Activated naive CD8-positive, alpha-beta T cell treated with anti-CD3 and anti-CD28 coated beads for 36 hours (primary cell): ENCODE results near the gene CACNA1I. TPM values are rescaled to one million over a fixed set of nuclear protein-coding genes. Genes with fewer than 3 reads are reported as not detected.

Experiments used
- DNase-seq: peaks from one replicate; pipeline ENCODE4 v3.0.0; 2021
- H3K27ac Mint-ChIP-seq: one replicate; pipeline ENCODE4 v1.8.0; 2022; ENCODE audit warnings: mild to moderate bottlenecking, moderate library complexity, mixed read lengths
- H3K27me3 Mint-ChIP-seq: one replicate; pipeline ENCODE4 v1.8.0; 2022; ENCODE audit warnings: mild to moderate bottlenecking, mixed read lengths
- H3K36me3 Mint-ChIP-seq: one replicate; pipeline ENCODE4 v1.8.0; 2021; ENCODE audit warnings: mild to moderate bottlenecking, mixed read lengths
- H3K4me1 Mint-ChIP-seq: one replicate; pipeline ENCODE4 v1.8.0; 2021; ENCODE audit warnings: mixed read lengths
- H3K4me3 Mint-ChIP-seq: one replicate; pipeline ENCODE4 v1.8.0; 2022; ENCODE audit warnings: mild to moderate bottlenecking, moderate library complexity, mixed read lengths
- H3K9me3 Mint-ChIP-seq: one replicate; pipeline ENCODE4 v1.8.0; 2022; ENCODE audit warnings: mixed read lengths
- total RNA-seq, 2 experiments: library from RNA; stranded (reverse); gene quantifications; one replicate each; pipeline ENCODE4 v1.2.3, GENCODE V29; 2021

CACNA1I gene
- total RNA-seq, 2 experiments from 2014 or later, result 0.26 to 0.27 TPM

DNA sequence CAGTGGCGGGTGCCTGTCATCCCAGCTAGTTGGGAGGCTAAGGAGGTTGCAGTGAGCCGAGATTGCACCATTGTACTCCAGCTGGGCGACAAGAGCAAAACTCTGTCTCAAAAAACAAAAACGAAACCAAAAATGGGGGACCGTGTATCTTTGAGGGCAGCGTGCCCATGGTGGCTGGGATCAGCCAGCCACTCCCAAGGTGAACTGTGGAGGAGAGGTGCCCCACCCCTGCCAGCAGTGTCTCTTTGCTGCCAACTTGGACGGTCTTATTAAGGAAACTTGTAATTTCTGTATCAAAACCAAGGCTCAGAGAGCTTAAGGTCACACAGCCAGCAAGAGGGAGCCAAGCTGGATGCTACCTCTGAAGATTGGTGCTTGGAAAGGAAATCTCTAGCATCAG is 147.7 kb downstream of the CACNA1I start:
- Mint-ChIP-seq H3K9me3 (no peaks in the 10 kb centered on the region), H3K4me1 (peaks cover 3% of the 10 kb centered on the region), H3K27me3 (peaks cover 6% of the 10 kb centered on the region), H3K36me3 (no peaks in the 10 kb centered on the region), H3K27ac (no peak overlapping the region), H3K4me3 (no peak overlapping the region)
- DNase-seq, result no peak

DNA sequence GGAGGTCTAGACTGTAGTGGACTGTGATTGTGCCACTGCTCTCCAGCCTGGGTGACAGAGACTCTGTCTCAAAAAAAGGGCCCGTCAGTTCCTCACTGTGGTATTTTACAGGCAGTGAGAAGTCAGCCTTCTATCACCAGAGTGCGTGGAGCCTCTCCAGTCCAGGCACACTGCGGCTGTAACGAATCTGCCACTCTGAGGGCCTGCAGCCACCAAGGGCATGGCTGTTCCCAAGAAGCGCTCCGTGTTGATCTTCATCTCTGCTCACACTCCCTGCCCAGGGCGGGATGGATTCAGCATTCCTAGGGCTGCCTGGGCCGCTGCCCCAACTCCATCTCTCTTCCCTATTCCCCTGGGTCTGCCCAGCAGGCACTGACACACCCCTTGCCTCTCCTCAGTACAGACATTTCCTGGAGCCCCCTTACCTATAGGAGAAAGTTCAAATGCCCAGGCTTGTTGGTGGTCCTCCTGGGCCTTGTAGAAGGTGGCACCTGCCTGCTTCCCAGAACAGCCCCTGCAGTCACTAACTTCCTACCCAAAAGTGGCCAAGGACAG is 148.4 kb downstream of the CACNA1I start:
- no peak overlapping the region for H3K4me3 Mint-ChIP-seq
- peaks cover 3% of the 10 kb centered on the region for H3K4me1 Mint-ChIP-seq
- H3K27me3 Mint-ChIP-seq, result peaks cover 6% of the 10 kb centered on the region
- no peak for DNase-seq
- H3K27ac Mint-ChIP-seq, result no peak overlapping the region
- no peaks in the 10 kb centered on the region for H3K36me3 Mint-ChIP-seq
- H3K9me3 Mint-ChIP-seq, result no peaks in the 10 kb centered on the region

DNA sequence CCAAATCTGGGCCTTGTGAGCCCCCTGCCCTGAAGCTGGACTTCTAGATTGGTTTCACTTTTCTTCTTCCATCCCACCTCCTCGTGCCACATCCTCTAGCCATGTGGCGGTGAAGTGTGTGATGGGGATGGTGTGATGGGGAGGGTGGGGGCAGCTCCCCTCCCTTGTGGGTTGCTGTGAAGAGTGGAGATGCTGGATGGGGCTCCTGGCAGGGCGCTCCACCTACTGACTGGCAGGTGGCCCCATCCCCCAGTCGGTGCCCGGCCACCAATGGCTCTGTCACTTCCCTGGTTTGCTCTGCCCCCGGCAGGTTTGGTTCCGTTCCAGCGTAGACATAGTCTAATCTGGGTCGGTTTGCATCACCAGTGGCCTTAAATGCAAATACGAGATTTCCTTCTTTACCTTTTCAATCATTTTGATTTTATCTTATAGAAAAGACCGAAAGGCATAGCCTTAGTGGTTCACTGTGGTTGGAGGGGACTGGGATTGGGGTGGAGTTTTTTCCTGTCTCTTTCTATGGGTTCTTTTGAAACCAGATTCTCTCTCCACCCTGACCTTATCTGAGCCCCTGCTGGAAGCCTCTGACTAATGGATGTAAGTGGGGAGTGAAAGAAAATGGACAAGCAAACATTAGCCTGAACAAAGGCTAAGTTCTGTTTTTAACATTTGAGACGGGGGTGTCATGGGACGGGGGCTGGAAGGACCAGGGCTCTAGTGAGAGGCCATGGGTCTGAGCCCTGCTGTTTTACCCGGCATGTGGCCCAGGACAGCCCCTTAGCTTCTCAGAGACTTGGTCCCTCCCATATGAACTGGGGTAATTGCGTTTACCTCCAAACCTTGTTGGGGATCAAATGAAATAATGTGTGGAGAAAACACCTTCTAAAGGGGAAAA is 149.3 kb downstream of the CACNA1I start:
- peaks cover 2% of the 10 kb centered on the region for H3K36me3 Mint-ChIP-seq
- H3K9me3 Mint-ChIP-seq, result no peaks in the 10 kb centered on the region
- no peak for DNase-seq
- peaks cover 3% of the 10 kb centered on the region for H3K4me1 Mint-ChIP-seq
- H3K4me3 Mint-ChIP-seq, result no peak overlapping the region
- H3K27ac Mint-ChIP-seq, result no peak overlapping the region
- H3K27me3 Mint-ChIP-seq, result peaks cover 6% of the 10 kb centered on the region

DNA sequence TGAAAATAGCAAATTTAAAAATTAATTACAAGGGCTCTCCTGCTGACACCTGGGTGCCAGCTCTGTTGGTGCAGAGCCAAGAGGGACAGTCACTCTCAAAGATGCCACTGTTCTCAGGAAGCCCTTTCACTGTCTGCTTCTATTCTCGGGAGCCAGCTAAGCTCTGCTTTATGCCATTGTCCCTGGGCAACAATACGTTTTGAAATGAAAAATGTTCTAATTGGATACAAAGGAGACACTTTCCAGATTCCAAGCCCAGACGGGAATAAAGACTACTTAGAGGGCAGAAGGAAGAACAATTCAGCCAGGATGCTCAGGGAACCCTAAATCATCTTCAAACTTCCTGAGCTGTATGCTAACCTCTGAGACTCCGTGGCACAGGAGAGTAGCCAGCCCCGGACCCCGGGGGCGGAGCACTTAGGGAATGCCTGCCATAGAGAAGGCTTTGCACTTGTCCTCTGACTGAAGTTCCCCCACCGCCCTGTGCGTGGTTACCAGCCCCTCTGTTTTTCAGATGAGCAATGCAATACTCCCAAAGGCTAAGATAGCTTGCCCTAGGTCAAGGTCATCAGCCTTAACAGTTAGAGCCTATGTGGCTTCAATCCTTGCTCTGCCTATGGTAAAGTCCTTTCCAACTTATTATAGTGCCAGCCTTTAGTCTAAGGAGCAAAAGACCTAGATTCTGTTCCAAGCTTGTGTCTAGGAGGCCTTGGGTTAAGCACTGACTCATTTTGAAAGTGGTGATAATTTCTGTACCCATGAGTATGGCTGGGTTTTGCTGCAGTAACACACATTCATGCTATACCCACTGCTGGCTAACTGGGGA is 150.9 kb downstream of the CACNA1I start:
- peaks cover 3% of the 10 kb centered on the region for H3K4me1 Mint-ChIP-seq
- no peaks in the 10 kb centered on the region for H3K9me3 Mint-ChIP-seq
- H3K27me3 Mint-ChIP-seq, result peaks cover 6% of the 10 kb centered on the region
- no peak overlapping the region for H3K4me3 Mint-ChIP-seq
- DNase-seq, result no peak
- peaks cover 2% of the 10 kb centered on the region for H3K36me3 Mint-ChIP-seq
- no peak overlapping the region for H3K27ac Mint-ChIP-seq

DNA sequence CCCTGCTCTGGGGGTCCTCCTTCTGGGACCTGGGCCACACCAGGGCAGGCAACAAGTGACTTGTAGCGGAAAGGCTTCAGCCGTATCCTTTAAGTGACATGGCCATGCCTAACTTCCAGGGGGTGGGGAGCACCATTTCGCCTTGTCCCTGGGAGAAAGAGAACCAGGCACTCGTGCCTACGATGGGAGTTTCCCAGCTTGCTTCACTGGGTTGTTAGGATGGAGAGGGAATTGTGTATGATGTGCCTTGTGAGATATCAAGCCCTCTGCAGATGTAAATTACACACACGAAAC is 151.4 kb downstream of the CACNA1I start:
- DNase-seq, result no peak
- Mint-ChIP-seq H3K4me3 (no peak overlapping the region), H3K27ac (no peak overlapping the region), H3K36me3 (peaks cover 2% of the 10 kb centered on the region), H3K27me3 (peaks cover 6% of the 10 kb centered on the region), H3K9me3 (no peaks in the 10 kb centered on the region), H3K4me1 (peaks cover 3% of the 10 kb centered on the region)

DNA sequence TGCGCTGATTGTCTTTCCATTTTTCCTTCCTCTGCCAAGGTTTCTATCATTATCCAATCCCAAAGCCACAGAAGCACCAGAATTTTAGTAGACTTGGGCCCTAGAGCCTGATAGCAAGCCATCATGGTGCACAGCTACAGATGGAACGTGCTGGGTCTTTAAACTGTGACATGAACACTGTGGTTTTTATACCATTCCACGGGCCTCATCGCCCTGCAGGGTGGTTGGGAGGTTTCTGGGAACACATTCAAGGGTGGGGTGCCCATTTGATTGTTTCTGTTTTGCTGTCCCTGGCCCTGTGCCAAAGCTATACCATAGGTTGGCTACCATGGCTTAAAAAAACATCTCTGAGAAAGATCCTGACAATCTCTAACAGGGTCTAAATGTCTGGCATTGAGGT is 151.9 kb downstream of the CACNA1I start:
- H3K27ac Mint-ChIP-seq, result no peak overlapping the region
- H3K4me1 Mint-ChIP-seq, result peaks cover 3% of the 10 kb centered on the region

DNA sequence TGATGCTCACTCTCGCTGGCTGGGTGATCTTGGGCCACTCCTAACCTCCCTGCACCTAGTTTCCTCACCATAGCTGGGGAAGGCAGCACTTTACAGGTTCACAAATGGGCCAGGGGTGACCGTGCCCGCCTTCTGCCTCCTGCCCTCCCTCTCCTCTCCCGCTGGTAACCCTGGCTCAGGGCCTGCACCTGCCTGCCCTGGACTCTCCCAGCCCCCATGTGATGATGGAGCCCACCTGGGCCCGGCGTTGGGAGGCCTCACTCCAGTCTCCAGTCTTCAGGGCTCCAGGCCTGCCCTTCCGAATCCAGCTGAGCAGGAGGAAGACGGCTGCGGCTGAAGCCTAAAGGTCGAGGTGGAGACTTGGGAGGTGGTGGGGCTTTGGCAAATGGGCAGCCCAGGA is 152.9 kb downstream of the CACNA1I start:
- no peak overlapping the region for H3K27ac Mint-ChIP-seq

More for the DNA sequence above, 151.9 kb downstream of the CACNA1I start:
- H3K4me3 Mint-ChIP-seq, result no peak overlapping the region
- H3K9me3 Mint-ChIP-seq, result no peaks in the 10 kb centered on the region
- peaks cover 6% of the 10 kb centered on the region for H3K27me3 Mint-ChIP-seq
- H3K36me3 Mint-ChIP-seq, result peaks cover 2% of the 10 kb centered on the region
- DNase-seq, result no peak

DNA sequence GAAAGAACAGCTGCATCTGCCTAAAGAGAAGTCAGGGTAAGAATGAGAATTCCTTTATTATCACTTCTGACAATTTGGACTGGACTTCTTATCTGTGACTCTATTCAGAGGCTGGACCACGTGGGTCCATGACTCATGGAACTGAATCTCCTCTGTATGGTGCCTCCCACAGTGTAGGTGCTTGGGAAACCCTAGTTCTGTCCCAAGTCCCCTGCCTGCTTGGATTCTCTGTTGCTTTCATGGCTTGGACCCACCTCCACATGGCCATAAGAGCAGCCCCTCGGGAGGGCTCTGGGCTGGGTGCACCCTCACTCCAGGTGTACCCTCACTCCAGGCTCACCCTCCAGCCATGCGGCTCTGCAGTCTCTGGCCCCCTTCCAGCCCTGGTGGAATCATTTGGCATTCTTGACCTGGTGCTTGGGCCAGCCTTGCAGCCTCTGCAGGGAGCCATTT is 153.4 kb downstream of the CACNA1I start:
- H3K4me1 Mint-ChIP-seq, result peaks cover 3% of the 10 kb centered on the region
- H3K27ac Mint-ChIP-seq, result no peak overlapping the region
- H3K4me3 Mint-ChIP-seq, result no peak overlapping the region
- H3K36me3 Mint-ChIP-seq, result peaks cover 2% of the 10 kb centered on the region
- H3K9me3 Mint-ChIP-seq, result no peaks in the 10 kb centered on the region
- no peak for DNase-seq
- peaks cover 10% of the 10 kb centered on the region for H3K27me3 Mint-ChIP-seq

More for the DNA sequence above, 152.9 kb downstream of the CACNA1I start:
- Mint-ChIP-seq H3K4me3 (no peak overlapping the region), H3K9me3 (no peaks in the 10 kb centered on the region), H3K27me3 (peaks cover 10% of the 10 kb centered on the region), H3K36me3 (peaks cover 2% of the 10 kb centered on the region), H3K4me1 (peaks cover 3% of the 10 kb centered on the region)
- no peak for DNase-seq

DNA sequence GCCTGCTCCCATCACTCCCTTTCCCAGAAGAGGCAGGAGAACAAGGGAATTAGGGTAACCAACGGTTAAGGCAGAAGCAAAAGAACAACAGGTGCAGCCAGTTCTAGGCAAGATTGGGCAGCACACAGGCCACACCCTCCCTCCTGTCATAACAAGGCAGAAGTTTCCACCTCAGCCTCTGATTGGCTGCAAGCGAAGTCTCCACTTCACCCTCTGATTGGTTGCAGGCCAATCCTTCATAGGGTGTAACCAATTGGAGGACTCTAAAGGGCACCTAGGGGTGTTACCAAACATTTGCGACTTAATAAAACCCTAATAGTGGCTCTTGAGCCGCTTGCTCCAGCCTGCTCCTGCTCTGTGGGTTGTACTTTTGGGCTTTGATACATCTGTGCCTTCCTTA is 153.8 kb downstream of the CACNA1I start:
- Mint-ChIP-seq H3K4me3 (no peak overlapping the region), H3K4me1 (peaks cover 3% of the 10 kb centered on the region), H3K9me3 (no peaks in the 10 kb centered on the region), H3K27ac (no peak overlapping the region), H3K36me3 (peaks cover 2% of the 10 kb centered on the region), H3K27me3 (peaks cover 10% of the 10 kb centered on the region)
- no peak for DNase-seq

DNA sequence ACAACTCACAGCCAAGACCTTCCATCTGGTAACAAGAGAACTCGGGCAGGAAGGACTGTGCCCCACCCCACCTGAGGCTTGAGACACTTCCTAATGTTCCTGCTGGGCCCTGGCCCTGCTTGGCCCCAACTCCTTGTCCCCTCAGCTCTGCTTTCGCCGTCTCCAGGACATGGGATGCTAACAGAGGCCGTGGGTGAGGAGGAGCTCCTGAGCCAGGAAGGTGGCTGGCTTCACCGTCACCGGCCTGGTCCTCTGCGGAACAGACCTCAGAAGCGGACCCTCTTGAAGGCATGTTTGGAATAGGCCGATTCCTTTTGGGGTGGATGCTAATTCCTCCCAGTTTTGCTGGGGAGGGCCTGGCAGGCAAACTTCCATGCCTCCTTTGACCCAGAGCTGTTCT is 154.3 kb downstream of the CACNA1I start:
- no peak overlapping the region for H3K27ac Mint-ChIP-seq
- H3K9me3 Mint-ChIP-seq, result no peaks in the 10 kb centered on the region
- peaks cover 2% of the 10 kb centered on the region for H3K36me3 Mint-ChIP-seq
- no peak overlapping the region for H3K4me3 Mint-ChIP-seq
- peaks cover 10% of the 10 kb centered on the region for H3K27me3 Mint-ChIP-seq
- no peak for DNase-seq
- peaks cover 3% of the 10 kb centered on the region for H3K4me1 Mint-ChIP-seq

DNA sequence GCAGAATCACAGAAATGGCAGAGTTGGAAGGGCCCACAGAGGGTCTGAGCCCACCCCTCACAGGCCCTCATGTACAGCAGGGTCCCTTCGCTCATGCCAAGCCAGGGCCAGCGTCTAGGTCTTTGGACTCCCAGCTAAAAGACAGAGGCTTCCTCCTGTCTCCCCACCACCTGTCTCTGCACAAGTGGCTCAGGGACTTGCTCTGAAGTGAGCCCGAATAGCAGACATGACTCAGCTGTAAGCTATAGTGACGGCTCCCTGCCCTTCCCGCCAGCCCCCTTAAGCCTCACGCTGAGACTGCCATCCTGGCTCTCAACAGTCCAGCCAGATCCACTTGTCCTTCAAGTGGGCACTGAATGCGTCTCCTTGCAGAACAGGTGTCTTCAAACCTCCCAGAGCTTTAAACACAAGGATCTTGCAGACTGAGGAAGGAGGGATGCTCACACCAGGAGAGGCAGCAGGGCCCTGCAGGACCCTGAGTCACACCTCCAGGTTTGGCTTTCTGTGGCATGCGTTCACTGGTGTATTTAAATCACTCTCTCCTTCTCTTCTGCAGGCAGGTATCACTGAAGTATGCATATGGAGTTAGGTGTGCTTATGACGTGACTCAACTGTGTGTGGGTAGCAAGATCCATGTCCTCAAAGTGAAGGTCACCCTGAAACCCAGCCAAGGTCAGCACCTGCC is 154.9 kb downstream of the CACNA1I start:
- Mint-ChIP-seq H3K27ac (no peak overlapping the region), H3K27me3 (peaks cover 7% of the 10 kb centered on the region), H3K9me3 (no peaks in the 10 kb centered on the region), H3K4me3 (no peak overlapping the region), H3K4me1 (peaks cover 3% of the 10 kb centered on the region), H3K36me3 (peaks cover 2% of the 10 kb centered on the region)
- no peak for DNase-seq

DNA sequence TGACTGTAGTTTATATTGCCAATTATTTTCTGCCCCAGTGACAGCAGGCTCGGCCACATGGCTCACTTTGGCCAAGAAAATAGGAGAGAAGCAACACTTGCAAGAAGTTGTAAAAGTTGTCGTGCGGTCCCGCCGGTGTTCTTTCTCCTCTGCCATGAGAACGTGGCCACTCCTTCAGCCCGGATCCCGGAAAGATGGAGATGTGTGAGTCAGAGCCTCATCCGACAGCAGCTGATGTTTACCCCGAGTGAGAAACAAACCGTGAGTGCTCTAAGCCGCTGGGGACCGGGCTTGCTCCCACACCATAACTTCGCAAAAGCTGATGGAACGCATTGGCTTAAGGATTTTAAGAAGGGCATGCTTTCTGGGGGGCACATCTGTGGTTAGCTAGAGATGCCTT is 157.0 kb downstream of the CACNA1I start:
- DNase-seq, result no peak

DNA sequence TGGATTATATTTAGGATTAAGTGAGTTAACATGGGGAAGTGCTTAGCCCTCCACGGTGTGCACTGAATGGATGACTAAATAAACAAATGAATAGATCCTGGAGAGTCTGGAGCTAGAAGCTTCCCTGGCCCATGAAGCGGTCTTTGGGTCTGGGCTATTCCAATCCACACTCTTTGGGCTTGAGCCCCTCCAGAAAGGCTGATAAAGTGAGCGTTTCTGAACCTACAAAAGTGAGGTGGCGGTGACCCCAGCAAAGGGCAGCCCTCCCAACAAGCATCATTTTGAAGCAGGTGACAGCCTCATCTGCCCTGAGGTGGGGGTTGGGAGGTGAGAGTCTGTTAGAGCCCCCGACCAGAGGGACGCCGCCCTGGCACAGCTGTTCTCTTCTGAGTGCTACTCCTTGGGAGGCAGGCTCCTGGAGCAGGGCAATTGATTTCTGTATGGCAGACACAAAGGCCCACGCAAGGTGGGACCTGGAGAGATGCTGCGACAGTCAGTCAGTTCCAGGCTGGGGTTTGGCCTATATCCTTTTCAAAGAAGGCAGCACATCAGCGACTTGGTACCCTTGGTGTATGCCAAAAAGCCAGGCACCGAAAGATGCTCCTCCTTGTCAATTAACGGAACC is 157.8 kb downstream of the CACNA1I start:
- Mint-ChIP-seq H3K9me3 (no peaks in the 10 kb centered on the region), H3K27me3 (peaks cover 4% of the 10 kb centered on the region), H3K27ac (no peak overlapping the region), H3K4me1 (no peaks in the 10 kb centered on the region), H3K4me3 (no peak overlapping the region), H3K36me3 (peaks cover 2% of the 10 kb centered on the region)
- no peak for DNase-seq

More for the DNA sequence above, 157.0 kb downstream of the CACNA1I start:
- Mint-ChIP-seq H3K9me3 (no peaks in the 10 kb centered on the region), H3K4me3 (no peak overlapping the region), H3K36me3 (peaks cover 2% of the 10 kb centered on the region), H3K27me3 (peaks cover 4% of the 10 kb centered on the region), H3K4me1 (no peaks in the 10 kb centered on the region), H3K27ac (no peak overlapping the region)

DNA sequence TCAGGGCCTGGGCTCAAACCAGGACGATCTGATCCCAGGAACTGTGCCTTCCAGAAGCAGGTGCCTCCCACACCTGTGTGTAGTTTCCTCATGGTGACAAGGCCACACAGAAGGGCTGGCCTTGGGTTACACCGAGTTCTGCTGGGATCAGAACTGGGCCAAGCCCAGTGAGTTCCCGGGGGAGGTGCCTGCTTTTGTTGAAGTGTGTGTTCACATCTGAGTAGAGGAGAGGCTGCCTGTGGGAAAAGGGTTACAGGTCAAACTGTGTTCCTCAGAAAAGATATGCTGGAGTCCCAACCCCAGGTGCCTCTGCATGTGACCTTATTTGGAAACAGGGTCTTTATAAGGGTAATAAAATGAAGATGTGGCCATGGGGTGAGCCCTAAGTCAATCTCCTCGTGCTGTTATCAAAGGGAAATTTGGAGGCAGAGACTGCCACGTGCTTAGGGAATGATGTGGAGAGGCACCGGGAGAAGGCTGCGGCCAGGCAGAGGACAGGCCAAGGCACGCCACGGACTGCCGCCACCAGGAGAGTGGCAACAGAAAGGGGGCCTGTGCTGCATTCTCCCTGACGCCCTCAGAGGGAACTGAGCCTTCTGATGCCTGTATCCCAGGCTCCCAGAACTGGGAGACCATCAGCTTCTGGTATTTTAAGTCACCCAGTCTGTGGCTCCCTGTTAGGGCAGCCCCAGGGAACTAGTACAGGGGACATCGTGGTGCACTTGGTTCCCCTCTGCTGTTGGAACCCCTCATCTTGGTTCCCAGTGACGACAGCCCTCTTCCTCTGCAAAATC is 158.8 kb downstream of the CACNA1I start:
- no peaks in the 10 kb centered on the region for H3K4me1 Mint-ChIP-seq
- H3K9me3 Mint-ChIP-seq, result no peaks in the 10 kb centered on the region
- H3K27ac Mint-ChIP-seq, result no peak overlapping the region
- peaks cover 4% of the 10 kb centered on the region for H3K27me3 Mint-ChIP-seq
- H3K4me3 Mint-ChIP-seq, result no peak overlapping the region
- peaks cover 2% of the 10 kb centered on the region for H3K36me3 Mint-ChIP-seq
- DNase-seq, result no peak
